Memory B cell (primary cell): ENCODE results near the gene AOPEP.

Experiments
- ATAC-seq: fragments of 150-1000 bp; cut with Tn5 transposase; 2 replicates; pipeline ENCODE4 v1.10.0; 2021; ENCODE audit warnings: low read depth, mild to moderate bottlenecking, moderate library complexity
- DNase-seq, 2 donors: peaks; one replicate each; pipeline ENCODE4 v3.0.0; 2022; ENCODE audit warnings: low spot score in 2 of 2
- H3K27ac Mint-ChIP-seq: one replicate; pipeline ENCODE4 v1.8.0; 2022; ENCODE audit warnings: mild to moderate bottlenecking, moderate library complexity, mixed read lengths
- H3K27me3 Mint-ChIP-seq: one replicate; pipeline ENCODE4 v1.8.0; 2022; ENCODE audit warnings: mixed read lengths
- H3K36me3 Mint-ChIP-seq: one replicate; pipeline ENCODE4 v1.8.0; 2022; ENCODE audit warnings: mild to moderate bottlenecking, mixed read lengths
- H3K4me1 Mint-ChIP-seq: one replicate; pipeline ENCODE4 v1.8.0; 2022; ENCODE audit warnings: mixed read lengths
- H3K4me3 Mint-ChIP-seq: one replicate; pipeline ENCODE4 v1.8.0; 2022; ENCODE audit warnings: mild to moderate bottlenecking, moderate library complexity, mixed read lengths
- H3K9me3 Mint-ChIP-seq: one replicate; pipeline ENCODE4 v1.8.0; 2022; ENCODE audit warnings: mixed read lengths

The AOPEP gene

GRCh38 chr9:95098391-95098921, 372.0 kb downstream of the AOPEP start:
- H3K9me3 Mint-ChIP-seq, result no peaks in the 10 kb centered on the region
- no peaks in the 10 kb centered on the region for H3K4me1 Mint-ChIP-seq
- DNase-seq, result no peak
- H3K36me3 Mint-ChIP-seq, result peaks cover 4% of the 10 kb centered on the region
- no peak for ATAC-seq
- H3K27me3 Mint-ChIP-seq, result no peaks in the 10 kb centered on the region
- H3K27ac Mint-ChIP-seq, result no peak overlapping the region
- no peak overlapping the region for H3K4me3 Mint-ChIP-seq

- Mint-ChIP-seq H3K4me3 (no peak overlapping the region), H3K27me3 (no peaks in the 10 kb centered on the region), H3K27ac (no peak overlapping the region), H3K4me1 (no peaks in the 10 kb centered on the region), H3K36me3 (peaks cover 4% of the 10 kb centered on the region), H3K9me3 (no peaks in the 10 kb centered on the region)
- DNase-seq (no peak), ATAC-seq (no peak)
Measured at GRCh38 chr9:95099321-95100070, 373.0 kb downstream of the AOPEP start.

GRCh38 chr9:95100071-95100627, 373.6 kb downstream of the AOPEP start:
- DNase-seq, result no peak
- no peak for ATAC-seq
- Mint-ChIP-seq H3K4me1 (no peaks in the 10 kb centered on the region), H3K27me3 (no peaks in the 10 kb centered on the region), H3K36me3 (peaks cover 4% of the 10 kb centered on the region), H3K27ac (no peak overlapping the region), H3K9me3 (no peaks in the 10 kb centered on the region), H3K4me3 (no peak overlapping the region)

GRCh38 chr9:95101326-95101725, 374.8 kb downstream of the AOPEP start:
- H3K4me1 Mint-ChIP-seq, result no peaks in the 10 kb centered on the region
- H3K4me3 Mint-ChIP-seq, result no peak overlapping the region
- peaks cover 4% of the 10 kb centered on the region for H3K36me3 Mint-ChIP-seq
- no peak overlapping the region for H3K27ac Mint-ChIP-seq
- H3K9me3 Mint-ChIP-seq, result no peaks in the 10 kb centered on the region
- ATAC-seq (no peak), DNase-seq (no peak)
- H3K27me3 Mint-ChIP-seq, result no peaks in the 10 kb centered on the region

DNA sequence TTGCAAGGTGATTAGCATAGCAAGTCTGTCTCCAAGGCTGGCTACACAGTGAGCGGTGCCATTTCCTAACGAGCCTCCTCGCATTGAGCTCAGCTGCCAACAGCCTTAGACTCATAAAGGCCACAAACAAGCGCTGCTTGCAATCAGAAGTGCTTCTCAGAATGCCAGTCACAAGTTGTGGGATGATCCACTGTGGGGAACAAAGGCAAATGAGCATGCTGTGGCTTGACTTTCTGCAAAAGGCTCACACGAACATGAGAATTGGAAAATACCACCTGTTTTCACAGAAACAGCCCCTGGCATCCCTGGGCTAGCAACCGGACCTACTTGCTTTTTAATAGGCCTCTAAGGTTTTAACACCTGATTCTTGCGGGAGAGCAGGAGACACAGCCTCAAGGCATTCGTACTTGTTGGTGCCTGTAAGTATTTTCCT, 375.5 kb downstream of the AOPEP start:
- DNase-seq (no peak), ATAC-seq (no peak)
- peaks cover 8% of the 10 kb centered on the region for H3K36me3 Mint-ChIP-seq
- no peaks in the 10 kb centered on the region for H3K27me3 Mint-ChIP-seq
- H3K4me3 Mint-ChIP-seq, result no peak overlapping the region
- no peaks in the 10 kb centered on the region for H3K4me1 Mint-ChIP-seq
- no peaks in the 10 kb centered on the region for H3K9me3 Mint-ChIP-seq
- H3K27ac Mint-ChIP-seq, result no peak overlapping the region

GRCh38 chr9:95102572-95102971, 376.1 kb downstream of the AOPEP start:
- no peaks in the 10 kb centered on the region for H3K4me1 Mint-ChIP-seq
- H3K27me3 Mint-ChIP-seq, result no peaks in the 10 kb centered on the region
- DNase-seq (no peak), ATAC-seq (no peak)
- no peak overlapping the region for H3K27ac Mint-ChIP-seq
- no peaks in the 10 kb centered on the region for H3K9me3 Mint-ChIP-seq
- H3K4me3 Mint-ChIP-seq, result no peak overlapping the region
- peaks cover 8% of the 10 kb centered on the region for H3K36me3 Mint-ChIP-seq

DNA sequence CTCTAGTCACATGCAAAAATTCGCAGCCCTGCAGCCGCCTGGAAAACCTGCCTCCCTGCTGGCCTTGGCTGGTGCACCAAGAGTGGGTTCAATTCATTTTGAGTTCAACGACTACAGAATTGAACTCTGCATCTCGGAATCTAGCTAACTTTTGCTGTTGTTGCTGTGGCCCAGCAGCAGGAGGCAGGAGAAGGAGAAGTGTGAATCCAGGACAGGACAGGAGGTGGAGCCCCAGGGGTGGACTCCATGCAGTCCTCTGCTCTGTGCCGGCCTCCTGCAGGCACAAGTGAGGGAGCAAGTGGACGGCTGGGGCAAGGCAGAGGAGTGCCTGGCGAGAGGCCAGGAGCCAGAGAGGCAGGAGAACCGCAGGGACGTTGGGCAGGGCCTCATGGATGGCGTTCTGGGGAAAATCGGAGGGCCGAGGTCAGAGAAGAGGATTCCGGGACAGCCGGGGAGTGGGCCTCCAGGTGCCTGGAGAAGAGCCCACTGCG, 376.8 kb downstream of the AOPEP start:
- Mint-ChIP-seq H3K4me1 (no peaks in the 10 kb centered on the region), H3K27me3 (no peaks in the 10 kb centered on the region), H3K9me3 (no peaks in the 10 kb centered on the region), H3K4me3 (no peak overlapping the region), H3K27ac (peak overlapping the region; percentile 5), H3K36me3 (peaks cover 8% of the 10 kb centered on the region)
- no peak for DNase-seq
- no peak for ATAC-seq

DNA sequence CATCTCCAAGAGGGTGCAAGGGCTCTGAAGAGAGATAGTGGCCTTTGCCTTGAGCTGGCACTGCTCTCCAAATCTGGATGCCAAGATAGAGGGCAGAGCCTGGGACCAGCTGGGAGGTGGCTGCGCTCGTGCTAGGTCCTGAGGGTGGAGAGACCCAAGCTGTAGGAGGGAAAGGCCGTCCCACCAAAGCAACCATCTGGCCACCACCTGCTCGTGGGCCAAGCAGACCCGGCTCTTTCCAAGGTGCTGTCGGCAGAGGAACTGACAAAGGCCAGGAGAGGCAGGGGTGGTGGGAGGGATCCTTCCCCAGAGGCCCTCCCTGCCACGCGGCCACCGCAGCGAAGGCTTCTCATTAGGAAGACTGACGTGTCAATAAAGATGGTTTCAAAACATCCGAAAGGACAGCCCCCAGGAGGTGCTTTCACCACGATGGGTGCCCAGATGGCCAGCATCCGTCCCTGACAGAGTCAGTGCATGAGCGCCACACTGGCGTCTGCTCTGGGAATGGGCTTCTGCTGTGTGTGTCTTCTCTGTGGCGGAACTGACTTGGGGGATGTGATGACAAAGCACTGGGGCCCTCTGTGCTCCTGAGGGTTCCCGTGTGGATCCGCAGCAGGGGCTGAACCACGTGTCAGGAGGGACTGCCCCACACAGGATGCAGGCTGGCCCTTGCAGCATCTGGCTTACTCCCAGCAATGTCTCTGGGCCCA, 377.5 kb downstream of the AOPEP start:
- H3K36me3 Mint-ChIP-seq, result peaks cover 8% of the 10 kb centered on the region
- DNase-seq, result no peak
- no peak for ATAC-seq

DNA sequence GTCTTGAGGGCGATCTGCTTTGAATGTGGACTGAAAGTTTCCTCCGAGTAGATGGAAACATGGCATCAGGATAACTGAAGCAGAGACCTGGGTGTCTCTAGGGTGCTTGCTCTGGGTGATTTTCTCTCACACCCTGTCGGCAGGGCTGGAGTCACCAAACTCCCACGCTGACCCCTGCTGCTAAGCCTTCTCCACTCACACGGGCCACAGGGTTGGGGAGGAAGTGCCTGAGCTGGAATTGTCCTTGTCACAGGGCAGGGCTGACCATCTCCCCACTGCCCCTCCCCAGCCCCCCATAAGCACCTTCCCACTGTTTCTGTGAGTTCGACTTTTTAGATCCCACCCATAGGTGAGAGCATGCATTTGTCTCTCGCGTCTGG, 378.1 kb downstream of the AOPEP start:
- DNase-seq (no peak), ATAC-seq (no peak)
- no peaks in the 10 kb centered on the region for H3K4me1 Mint-ChIP-seq
- H3K4me3 Mint-ChIP-seq, result no peak overlapping the region
- H3K27me3 Mint-ChIP-seq, result no peaks in the 10 kb centered on the region
- peaks cover 11% of the 10 kb centered on the region for H3K36me3 Mint-ChIP-seq
- no peaks in the 10 kb centered on the region for H3K9me3 Mint-ChIP-seq
- H3K27ac Mint-ChIP-seq, result no peak overlapping the region

More for the DNA sequence above, 377.5 kb downstream of the AOPEP start:
- H3K4me3 Mint-ChIP-seq, result no peak overlapping the region
- H3K27me3 Mint-ChIP-seq, result no peaks in the 10 kb centered on the region
- no peaks in the 10 kb centered on the region for H3K4me1 Mint-ChIP-seq
- H3K9me3 Mint-ChIP-seq, result no peaks in the 10 kb centered on the region
- H3K27ac Mint-ChIP-seq, result no peak overlapping the region

DNA sequence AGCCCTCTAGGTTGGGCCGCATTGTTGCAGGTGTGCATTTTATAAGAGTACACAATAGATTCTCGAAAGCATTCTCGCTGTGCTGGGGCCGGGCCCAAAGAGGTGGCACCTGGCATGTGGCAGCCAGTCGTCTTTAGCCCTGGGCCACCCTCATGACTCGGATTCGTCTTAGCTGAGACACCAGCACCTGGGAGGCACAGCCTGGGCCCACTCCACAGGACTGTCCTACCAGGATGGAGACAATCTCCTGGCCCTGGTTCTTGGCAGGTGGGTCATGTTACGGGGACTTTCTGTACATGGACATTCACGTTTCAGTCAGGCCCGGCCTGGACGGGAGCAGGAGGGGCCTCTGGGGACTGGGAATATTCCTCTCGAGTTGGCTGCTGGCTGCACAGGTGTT, 378.5 kb downstream of the AOPEP start:
- H3K36me3 Mint-ChIP-seq, result peaks cover 12% of the 10 kb centered on the region
- no peaks in the 10 kb centered on the region for H3K9me3 Mint-ChIP-seq
- H3K27me3 Mint-ChIP-seq, result no peaks in the 10 kb centered on the region
- H3K4me3 Mint-ChIP-seq, result no peak overlapping the region
- DNase-seq, result no peak
- no peak overlapping the region for H3K27ac Mint-ChIP-seq
- no peak for ATAC-seq
- no peaks in the 10 kb centered on the region for H3K4me1 Mint-ChIP-seq

DNA sequence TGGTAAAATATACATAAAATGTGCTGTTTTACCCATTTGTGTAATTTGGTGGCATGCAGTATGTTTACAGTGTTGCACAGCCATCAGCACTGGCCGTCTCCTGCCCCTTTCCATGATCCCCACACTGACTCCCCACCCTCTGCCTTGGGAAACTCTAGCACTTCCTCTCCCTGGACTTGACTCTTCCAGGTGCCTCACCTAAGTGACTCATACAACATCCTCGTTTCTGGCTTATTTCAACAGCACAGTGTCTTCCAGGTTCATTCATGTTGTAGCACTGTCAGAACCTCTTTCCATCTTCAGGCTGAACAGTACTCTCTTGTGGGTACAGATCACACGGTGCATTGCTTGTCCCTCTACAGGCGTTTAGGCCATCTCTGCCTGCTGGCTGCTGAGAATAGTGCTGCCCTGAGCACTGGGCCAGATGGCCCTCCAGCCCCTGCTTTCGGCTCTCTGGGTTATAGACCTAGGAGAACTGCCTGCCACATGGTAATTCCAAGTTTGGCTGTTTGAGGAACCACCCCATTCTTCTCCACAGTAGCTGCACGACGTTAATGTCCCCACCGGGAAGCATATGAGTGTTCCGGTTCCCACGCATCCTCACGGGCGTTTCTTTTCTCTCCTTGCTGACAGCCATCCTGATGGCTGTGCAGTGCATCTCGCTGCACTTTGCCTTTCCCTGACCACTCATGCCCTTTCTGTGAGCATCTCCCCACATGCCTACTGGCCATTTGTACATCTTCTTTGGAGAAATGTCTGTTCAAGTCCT, 379.2 kb downstream of the AOPEP start:
- H3K27ac Mint-ChIP-seq, result no peak overlapping the region
- ATAC-seq (no peak), DNase-seq (no peak)
- H3K4me1 Mint-ChIP-seq, result no peaks in the 10 kb centered on the region
- H3K4me3 Mint-ChIP-seq, result no peak overlapping the region
- H3K27me3 Mint-ChIP-seq, result no peaks in the 10 kb centered on the region
- no peaks in the 10 kb centered on the region for H3K9me3 Mint-ChIP-seq
- H3K36me3 Mint-ChIP-seq, result peaks cover 12% of the 10 kb centered on the region

GRCh38 chr9:95107001-95107749, 380.7 kb downstream of the AOPEP start:
- Mint-ChIP-seq H3K4me1 (no peaks in the 10 kb centered on the region), H3K27me3 (no peaks in the 10 kb centered on the region), H3K4me3 (no peak overlapping the region), H3K9me3 (no peaks in the 10 kb centered on the region), H3K27ac (no peak overlapping the region), H3K36me3 (peaks cover 13% of the 10 kb centered on the region)
- no peak for ATAC-seq
- no peak for DNase-seq

- Mint-ChIP-seq H3K27me3 (no peaks in the 10 kb centered on the region), H3K4me1 (no peaks in the 10 kb centered on the region), H3K36me3 (peaks cover 15% of the 10 kb centered on the region), H3K4me3 (no peak overlapping the region), H3K27ac (no peak overlapping the region), H3K9me3 (no peaks in the 10 kb centered on the region)
- no peak for DNase-seq
- no peak for ATAC-seq
Measured at GRCh38 chr9:95107976-95108375, 381.5 kb downstream of the AOPEP start.
